NCI-H774 (cell line): ENCODE measurements around the gene SLC8A3.

ENCODE experiments used
- DNase-seq: peaks from one replicate; lab custom pipeline; 2025; lab: John Stamatoyannopoulos, UW

The SLC8A3 gene

GRCh38 chr14:69996216-69996615 lies 192.5 kb downstream of the SLC8A3 start:
- no peak for DNase-seq
